GM18498 (cell line): ENCODE measurements around the gene CACNA1B.

Experiments
- ATAC-seq: cut with Tn5 transposase; IDR thresholded peaks from one replicate; pipeline ENCODE4 v1.9.1; 2021; ENCODE audit warnings: mild to moderate bottlenecking, moderate library complexity; ENCODE audit not compliant: unreplicated experiment

The CACNA1B gene

GRCh38 chr9:138049779-138050471 lies 172.3 kb downstream of the CACNA1B start:
- no peak for ATAC-seq

GRCh38 chr9:138050472-138051330 lies 173.1 kb downstream of the CACNA1B start:
- ATAC-seq = no peak

DNA sequence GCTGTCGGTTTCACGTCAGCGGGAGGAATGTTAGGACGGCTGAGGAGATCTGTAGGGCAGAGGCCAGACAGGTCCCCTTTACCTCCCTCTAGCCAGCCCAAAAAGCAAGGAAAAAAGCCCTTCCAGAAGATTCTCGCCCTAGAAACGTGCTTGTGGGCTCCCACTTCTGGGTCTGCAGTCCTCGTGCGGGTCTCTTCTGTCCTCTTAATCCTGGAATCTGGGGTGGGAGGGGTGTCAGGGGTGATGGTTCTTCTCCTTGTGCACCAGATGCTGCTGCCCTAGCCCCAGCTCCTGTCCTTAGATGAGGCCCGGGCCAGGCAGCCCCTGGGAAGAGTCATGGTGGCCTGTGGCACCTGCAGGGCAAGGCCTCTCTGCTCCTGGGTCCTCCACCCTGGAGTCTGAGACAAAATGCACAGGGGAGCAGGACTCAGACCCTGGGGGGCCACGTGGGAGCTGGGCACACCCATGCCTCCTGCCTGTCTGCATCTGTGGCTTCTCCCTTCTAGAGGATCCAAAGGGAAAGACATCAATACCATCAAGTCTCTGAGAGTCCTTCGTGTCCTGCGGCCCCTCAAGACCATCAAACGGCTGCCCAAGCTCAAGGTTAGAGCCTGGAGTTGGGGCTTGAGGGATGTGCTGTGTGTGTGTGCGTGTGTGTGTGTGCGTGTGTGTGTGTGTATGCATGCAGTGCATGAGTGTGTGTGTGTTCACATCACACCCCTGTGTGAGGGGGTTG lies 174.2 kb downstream of the CACNA1B start:
- ATAC-seq = no peak

GRCh38 chr9:138052322-138052615 lies 174.7 kb downstream of the CACNA1B start:
- no peak for ATAC-seq

DNA sequence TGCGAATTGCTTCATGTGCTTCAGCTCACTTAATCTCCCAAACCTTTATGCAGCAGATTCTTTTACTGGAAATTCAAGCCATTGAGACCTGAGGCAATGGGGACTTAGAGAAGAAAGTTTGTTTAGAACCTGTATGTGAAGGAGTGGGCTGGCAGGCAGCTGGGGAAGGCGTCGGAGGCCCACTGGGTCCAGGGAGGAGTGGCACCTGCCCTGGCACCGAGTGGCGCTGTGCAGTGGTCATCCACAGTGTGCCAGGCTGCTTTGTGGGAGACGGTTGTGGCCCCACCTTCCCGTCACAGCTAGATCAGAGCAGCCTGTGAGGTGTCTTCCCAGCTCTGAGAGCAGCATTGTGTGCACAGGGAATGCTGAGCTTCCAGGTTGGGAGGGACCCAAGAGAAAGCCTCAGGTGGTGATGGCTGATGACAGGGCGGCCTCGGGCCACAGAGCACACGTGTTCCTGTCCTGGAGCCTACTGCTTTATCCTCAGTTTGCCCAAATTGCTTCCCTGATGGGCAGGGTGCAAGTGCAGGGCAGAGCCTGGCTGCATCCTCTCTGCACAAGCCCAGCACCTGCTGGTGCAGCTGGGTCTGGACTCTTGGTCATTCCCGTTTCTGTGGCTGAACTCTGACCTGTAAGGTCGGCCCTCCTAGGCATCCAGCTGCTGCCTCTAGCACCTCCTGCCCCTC lies 175.2 kb downstream of the CACNA1B start:
- no peak for ATAC-seq

GRCh38 chr9:138053321-138053868 lies 175.8 kb downstream of the CACNA1B start:
- no peak for ATAC-seq

DNA sequence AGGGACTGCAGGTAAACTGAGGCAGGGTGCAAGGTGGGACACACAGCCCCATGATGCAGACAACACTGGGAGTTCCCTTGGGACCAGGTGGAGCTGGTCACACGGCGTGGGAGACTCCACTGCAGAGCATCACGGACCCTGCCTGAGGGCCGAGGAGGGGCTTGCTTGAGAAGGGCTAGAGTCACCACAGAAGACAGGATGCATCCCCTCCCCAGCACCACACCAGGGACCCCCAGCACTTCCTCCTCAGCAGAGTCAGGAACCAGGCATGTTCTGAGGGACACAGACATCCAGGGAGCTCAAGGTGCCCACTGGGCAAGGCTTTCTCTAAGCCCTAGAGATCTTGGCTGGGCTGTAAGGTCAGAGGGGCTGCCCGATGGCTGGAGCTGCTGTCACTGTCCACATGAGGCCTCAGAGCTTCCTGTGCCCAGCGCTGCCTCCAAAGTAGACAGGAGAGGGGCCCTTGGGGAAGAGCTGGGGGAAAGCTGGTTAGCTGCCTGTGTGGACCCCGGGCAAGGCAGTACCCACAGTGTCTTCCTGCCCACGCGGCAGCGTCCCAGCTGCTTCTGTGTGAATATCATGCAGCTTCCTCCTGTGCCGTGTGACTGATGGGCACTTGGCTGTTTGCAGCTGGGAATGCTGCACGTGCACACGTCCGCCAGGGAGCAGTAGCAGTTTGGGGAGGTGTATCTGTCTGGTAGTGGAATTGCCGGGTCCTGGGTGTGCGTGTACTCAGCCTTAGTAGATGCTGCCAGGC lies 176.6 kb downstream of the CACNA1B start:
- ATAC-seq = no peak

DNA sequence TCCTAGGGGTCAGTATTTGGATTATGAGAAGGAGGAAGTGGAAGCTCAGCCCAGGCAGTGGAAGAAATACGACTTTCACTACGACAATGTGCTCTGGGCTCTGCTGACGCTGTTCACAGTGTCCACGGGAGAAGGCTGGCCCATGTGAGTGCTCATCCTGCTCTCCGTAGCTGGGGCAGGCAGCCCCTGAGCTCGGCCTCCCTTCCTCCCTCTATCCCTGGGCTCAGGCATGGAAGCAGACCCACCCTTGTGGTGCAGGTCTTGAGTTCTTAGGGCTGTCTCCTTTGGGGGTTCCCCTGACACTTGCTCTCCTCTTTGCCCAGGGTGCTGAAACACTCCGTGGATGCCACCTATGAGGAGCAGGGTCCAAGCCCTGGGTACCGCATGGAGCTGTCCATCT lies 180.1 kb downstream of the CACNA1B start:
- ATAC-seq = no peak

DNA sequence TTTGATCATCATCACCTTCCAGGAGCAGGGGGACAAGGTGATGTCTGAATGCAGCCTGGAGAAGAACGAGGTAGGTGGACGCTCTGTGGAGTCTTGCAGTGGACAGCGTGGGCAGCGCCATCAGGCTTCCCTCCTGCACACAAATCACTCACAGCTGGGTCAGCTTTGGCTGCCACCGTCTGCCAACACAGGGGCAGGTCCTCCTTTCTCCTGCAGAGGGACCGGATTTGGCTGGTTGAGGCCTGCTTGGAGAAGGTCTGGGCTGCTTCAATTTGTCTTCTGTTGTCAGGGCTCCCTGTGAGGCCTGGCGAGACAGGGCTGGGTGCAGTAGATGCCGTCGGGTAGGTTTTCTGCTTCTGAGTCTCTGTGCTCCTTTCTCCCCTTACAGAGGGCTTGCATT lies 180.6 kb downstream of the CACNA1B start:
- no peak for ATAC-seq

DNA sequence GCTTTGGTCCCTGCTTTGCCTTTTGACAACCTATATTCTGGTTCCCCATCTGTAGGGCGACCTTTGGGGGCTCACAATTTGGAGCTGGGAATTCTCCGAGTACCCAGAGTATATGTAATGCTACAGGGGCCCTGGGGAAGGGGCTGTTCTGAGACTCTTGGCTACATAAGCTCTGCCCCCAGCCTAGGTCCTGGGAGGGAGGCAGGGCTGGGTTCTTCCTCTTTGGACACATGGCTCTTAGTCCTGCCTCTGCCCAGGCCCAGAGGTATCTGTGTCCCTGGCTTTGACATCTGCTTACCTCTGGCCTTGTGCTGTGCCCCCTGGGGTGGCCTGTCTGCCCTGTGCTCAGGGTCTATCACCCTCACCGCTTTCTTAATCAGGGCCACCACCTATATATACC lies 181.6 kb downstream of the CACNA1B start:
- ATAC-seq = no peak

DNA sequence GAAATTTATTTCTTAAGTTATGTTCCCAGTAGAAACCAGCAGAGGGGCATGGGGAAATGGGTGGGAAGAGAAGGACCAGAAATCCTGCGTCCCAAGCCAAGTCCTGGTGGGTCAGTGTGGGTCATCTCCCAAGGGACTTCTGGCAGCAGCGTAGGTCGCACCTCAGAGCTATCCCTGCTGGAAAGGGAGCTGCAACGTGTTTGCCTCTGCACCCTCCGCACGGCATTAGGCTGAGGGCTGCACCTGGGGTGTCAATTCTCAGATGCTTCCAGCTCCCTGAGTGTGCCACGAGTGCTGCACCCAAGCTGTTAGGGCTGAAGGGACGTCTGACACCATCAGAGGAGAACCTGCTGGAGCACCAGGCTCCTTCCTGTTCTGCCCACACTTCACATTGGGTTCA lies 182.8 kb downstream of the CACNA1B start:
- ATAC-seq = no peak

DNA sequence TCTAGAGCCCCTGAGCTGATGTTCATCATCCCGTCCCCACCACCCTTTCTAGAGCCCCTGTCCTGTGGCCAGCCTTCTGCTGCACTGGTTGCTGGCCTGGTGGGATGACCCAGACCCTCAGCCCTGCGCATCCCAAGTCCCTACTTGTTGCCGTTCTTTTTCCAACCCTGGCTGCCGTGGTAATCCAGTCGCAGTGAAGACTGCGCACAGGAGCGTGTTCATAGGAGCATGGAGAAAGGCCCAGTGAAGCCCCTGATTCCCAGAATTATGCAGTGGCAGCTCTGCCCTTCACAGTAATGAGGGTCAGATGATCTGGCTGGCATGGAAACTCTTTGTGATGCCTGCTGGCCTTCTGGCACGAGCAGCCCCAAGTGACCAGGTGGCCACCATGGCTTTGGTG lies 183.3 kb downstream of the CACNA1B start:
- no peak for ATAC-seq

- no peak for ATAC-seq
Measured at GRCh38 chr9:138061631-138062030, 184.0 kb downstream of the CACNA1B start.

- ATAC-seq = no peak
Measured at GRCh38 chr9:138062196-138062595, 184.6 kb downstream of the CACNA1B start.

DNA sequence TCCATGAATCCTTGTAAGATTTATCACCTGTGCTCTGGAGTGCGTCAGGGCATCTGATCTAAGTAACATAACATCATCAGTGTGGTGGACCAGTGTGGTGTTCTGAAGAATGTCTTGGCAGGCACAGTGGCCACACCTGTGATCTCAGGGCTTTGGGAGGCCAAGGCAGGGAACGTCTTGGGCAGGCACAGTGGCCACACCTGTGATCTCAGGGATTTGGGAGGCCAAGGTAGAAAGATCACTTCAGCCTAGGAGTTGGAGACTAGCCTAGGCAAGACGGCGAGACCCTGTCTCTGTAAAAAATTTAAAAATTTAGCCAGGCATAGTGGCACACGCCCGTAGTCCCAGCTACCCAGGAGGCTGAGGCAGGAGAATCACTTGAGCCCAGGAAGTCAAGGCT lies 185.5 kb downstream of the CACNA1B start:
- no peak for ATAC-seq

DNA sequence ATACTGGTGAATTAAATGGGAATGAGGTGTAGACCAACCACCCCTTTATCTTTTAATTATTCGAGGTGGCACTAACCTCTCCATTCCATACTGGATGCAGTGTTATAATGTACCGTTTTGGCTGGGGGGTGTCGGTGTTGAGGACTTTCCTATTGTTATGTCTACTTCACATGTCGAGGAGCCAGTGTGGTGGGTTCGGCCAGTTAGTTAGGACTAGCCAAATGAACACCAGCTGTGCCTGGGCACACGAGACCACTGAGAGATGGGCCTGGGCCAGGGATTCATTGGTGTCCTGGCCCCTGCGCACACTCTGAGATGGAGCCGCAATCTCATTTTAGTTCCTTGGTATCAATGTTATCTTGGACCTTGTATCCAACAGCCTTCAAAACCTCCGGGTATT lies 186.2 kb downstream of the CACNA1B start:
- ATAC-seq = no peak

DNA sequence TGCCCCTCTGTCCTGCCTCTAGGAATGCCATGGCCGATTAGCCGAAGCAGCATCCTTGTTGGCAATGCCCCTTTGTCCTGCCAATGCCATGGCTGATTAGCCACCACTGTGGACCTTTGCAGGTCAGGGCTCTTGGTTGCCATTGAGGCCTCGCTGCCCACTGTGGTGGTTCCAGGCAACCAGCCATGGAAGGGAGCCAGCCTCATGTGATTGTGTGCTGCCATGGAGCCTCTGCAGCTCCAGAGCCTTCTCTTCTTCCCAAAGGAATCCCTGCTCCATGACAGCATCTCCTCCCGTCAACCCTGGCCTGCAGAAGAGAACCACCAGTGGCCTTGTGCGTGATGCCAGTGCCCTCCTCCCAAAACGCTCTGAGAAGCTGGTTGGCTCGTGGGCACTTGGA lies 187.0 kb downstream of the CACNA1B start:
- no peak for ATAC-seq

GRCh38 chr9:138065287-138065686 lies 187.7 kb downstream of the CACNA1B start:
- no peak for ATAC-seq

GRCh38 chr9:138066049-138066448 lies 188.5 kb downstream of the CACNA1B start:
- no peak for ATAC-seq

DNA sequence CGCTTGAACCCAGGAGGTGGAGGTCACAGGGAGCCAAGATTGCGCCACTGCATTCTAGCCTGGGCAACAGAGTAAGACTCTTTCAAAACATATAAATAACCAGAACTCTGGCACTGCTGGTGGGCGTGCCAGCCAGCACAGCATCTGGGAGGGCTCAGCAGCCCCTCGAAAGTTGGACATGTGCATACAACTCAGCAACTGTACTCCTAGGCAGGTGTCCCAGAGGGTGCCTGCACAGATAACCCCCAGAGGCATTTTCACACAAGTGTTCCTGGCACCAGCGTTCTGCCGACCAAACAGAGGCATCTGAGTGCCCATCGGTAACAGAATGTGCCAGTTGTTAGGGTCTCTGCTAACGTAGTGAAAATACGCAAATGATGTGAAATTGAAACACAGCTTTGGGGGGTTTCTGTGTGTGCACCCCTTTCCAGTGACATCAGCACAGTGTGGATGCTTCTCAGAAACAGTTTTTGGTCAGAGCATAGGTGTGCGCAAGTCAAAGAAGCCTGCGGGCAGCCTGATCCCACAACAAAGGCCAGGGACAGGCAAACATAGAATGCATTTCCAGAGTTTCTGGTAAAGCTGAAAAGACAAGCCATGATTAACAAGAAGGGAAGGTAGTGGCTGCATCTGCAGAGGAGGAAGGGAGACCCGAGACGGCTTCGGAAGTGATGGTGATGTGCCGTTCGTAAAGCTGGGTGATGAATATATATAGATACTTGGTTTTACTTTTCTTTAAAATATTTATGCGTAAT lies 190.2 kb downstream of the CACNA1B start:
- ATAC-seq = no peak
